Body of pancreas (tissue), 4 donors: ENCODE data around the gene PDE2A.

ENCODE experiments used
- POLR2A ChIP-seq, 3 donors: fragments of 450-650 bp; IDR thresholded peaks; one replicate each; pipeline ENCODE4 v1.6.1; 2016; ENCODE audit warnings: antibody characterized with exemption in 3 of 3, mild to moderate bottlenecking in 2 of 3
- TF ChIP-seq, protein P1 (sequence below), 7 experiments: fragments of 450-650 bp in 4 of 7; fragments of 200-600 bp in 3 of 7; sonication (generic) in 3 of 7; IDR thresholded peaks; one replicate each; pipeline ENCODE4 v1.5.1; 2016 to 2019; ENCODE audit warnings: antibody characterized with exemption in 7 of 7

DNA sequence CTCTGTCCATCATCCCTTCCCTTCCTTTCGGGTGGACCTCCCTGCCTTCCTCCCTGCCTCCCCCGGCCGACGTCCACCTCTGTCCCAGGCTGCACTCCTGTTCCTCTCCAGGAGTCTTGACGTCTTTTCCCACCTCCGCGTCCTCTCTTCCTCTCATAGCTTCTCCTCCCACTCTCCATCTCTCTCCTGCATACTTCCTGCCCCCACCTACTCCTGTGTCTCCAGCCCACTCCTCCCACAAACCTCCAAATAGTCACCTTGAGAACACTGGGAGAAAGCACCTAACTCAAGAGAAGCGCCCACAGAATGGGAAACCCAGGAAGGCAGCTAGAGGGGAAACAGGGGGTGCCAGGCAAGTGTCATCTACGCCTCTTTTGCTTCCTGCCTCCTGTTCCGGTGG, 60.8 kb downstream of the PDE2A start:
- TF ChIP-seq, protein P1, sequence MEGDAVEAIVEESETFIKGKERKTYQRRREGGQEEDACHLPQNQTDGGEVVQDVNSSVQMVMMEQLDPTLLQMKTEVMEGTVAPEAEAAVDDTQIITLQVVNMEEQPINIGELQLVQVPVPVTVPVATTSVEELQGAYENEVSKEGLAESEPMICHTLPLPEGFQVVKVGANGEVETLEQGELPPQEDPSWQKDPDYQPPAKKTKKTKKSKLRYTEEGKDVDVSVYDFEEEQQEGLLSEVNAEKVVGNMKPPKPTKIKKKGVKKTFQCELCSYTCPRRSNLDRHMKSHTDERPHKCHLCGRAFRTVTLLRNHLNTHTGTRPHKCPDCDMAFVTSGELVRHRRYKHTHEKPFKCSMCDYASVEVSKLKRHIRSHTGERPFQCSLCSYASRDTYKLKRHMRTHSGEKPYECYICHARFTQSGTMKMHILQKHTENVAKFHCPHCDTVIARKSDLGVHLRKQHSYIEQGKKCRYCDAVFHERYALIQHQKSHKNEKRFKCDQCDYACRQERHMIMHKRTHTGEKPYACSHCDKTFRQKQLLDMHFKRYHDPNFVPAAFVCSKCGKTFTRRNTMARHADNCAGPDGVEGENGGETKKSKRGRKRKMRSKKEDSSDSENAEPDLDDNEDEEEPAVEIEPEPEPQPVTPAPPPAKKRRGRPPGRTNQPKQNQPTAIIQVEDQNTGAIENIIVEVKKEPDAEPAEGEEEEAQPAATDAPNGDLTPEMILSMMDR (IDR thresholded peaks at IDR 0.05): no peak
- TF ChIP-seq POLR2A (IDR thresholded peaks at IDR 0.05): no peak
